HG03060 (cell line): ENCODE results near the gene EFNB2.

Experiments used
- ATAC-seq: cut with Tn5 transposase; IDR thresholded peaks from one replicate; pipeline ENCODE4 v1.9.1; 2021; ENCODE audit warnings: low read depth, moderate number of reproducible peaks; ENCODE audit not compliant: unreplicated experiment

The EFNB2 gene

DNA sequence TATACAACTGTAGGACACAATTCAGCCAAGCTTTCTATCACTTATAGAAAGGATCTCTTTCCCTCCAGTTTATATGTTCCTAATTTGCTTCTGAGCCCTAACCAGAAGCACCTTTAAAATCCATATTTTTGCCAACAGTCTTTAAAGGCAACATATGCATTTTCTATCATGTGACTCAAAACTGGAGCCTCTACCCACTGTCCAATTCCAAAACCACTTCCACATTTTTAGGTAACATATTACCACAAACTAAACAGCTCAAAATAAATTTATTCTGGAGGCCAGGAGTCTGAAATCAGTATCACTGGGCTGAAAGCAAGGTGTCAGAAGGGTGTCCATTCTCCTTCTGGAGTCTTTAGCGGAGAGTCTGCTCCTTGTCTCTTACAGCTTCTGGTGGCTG, 15.9 kb upstream of the EFNB2 start:
- ATAC-seq, result no peak

DNA sequence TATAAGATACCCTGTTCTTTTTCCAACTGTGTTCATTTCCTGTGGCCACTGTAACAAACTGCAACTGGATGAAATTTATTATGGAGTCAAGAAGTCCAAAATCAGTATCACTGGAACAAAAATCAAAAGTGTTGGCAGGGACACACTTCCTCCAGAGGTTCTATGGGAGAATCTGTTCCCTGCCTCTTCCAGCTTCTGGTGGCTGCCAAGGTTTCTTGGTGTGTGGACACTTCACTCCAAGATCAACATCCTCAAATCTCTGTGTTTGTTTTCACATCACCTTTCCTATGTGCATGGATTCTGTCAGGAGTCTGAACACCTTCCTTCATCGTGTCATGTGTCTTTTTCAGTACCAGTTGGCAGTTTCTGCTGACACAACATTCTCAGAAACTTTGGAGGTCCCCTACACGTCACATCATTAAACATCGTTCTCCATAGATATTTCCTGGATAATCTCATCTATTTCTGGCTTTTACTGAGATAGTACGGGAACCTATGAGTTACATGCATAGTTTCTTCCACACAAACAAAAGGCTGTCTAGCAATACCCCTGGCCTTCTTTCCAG, 15.2 kb upstream of the EFNB2 start:
- ATAC-seq, result no peak

DNA sequence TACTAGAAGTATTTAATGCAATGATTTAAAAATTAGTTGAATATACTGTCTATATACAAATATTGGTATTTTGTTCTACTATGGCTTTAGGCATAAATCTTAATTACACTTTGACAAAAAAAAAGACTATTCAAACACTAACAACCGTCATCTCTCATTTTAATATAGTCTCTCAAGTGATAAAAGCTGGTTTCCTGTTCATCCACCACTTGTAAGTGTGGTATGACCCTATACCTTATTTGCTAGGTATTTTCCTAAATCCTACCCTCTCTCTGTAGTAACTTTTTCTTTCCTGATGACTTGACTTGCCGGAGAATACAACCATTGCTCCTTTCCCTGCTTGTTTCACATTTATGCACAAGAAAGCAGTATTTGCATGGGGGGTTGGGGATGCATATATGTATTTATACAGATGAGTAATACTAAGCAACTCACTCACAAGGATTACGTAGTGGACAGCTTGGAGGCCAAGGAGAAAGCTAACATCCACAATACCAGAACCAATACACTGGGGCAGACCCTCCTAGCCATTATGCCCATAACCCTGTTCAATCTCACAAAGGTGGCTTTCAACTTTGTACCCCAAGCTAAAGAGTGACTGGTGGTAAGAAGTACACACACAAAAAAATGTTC, 12.7 kb upstream of the EFNB2 start:
- no peak for ATAC-seq

DNA sequence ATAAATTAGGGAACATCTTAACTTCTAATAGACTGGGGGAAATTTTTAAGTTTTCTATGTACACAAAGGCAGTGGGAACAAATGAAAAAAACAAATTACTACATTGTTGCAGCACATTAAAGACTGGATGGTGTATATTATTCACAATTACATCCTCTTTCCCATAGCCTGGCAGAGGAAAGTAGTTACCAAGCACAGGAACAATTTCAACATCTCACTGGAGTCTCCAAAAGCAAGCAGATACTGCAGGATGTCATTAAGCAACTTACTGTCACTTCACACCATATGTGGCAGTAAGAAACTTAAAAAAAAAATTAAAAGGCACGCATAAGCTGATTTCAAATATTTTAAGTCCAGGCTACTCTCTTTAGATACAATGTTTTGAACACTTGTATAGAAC, 6.4 kb upstream of the EFNB2 start:
- no peak for ATAC-seq

DNA sequence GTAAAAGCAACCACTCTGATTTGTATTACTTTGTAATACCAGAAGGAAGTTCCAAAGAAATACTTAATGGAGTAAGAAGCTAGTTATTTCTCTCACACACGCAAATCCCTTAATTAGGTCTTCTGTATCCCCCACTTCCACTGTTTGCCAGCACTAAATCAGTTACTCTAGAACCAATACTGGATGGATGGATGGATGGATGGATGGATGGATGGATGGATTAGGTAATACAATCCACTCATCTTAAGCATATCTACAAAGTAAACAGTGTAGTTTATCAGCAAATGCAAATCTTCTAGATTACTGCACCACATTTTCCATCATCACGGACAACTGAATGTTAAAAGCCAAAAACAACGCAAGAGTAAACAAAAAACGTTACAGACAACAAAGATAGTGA, 5.2 kb upstream of the EFNB2 start:
- ATAC-seq, result no peak

DNA sequence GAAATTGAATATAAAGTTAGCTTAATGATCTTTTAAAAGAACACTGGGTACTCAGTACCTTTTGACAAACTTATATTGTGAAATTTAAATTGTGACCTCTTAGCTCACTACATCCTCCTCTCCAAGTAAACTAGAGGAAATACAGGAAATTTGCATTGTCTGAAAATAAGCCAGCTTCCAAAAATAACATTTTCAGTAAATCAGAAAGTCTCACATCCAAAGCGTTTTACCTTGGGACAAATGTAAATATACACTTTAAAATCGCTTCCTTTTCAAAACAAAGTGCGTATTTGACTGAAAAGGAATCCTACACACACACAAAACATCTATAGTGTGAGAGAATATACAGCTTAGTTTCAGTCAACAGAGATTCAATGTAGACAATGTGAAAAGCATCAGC, 2.1 kb upstream of the EFNB2 start:
- ATAC-seq, result no peak

DNA sequence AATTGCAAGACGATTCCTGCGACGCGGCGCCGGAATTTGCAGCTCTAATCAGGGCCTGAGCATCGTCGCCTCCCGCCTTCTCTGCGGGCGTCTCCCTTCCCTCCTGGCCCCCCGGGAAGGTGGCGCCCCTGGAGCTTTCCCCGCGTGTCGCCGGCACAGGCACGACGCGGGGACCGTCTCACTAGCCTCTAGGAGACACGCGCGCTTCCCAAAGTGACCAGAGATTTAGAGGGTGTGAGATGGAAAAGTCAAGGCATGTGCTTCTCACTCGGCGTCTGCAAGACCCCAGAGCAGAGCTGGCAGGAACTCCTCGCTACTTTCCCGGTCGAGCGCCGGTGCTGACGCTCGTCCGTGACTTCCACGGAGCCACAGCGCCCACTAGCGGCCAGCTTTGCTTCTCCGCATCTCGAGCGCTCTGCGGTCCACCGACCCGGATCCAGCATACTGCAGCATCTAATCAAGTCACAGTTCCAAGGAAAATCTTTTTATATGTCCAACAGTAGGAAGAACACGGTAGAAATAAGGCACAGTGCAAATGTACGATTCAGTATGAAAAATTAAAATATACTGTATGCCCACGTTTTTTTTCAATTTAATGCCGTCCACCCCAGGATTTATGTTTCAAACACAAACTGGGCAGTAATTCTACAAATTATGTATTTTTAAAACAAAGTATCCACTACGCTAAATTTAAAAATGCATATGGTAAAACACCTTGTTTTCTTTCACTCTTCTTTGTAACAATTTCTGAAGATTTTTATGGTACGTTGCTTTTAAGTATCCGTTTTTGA, 977 bp upstream of the EFNB2 start:
- ATAC-seq, result peak; percentile 29

DNA sequence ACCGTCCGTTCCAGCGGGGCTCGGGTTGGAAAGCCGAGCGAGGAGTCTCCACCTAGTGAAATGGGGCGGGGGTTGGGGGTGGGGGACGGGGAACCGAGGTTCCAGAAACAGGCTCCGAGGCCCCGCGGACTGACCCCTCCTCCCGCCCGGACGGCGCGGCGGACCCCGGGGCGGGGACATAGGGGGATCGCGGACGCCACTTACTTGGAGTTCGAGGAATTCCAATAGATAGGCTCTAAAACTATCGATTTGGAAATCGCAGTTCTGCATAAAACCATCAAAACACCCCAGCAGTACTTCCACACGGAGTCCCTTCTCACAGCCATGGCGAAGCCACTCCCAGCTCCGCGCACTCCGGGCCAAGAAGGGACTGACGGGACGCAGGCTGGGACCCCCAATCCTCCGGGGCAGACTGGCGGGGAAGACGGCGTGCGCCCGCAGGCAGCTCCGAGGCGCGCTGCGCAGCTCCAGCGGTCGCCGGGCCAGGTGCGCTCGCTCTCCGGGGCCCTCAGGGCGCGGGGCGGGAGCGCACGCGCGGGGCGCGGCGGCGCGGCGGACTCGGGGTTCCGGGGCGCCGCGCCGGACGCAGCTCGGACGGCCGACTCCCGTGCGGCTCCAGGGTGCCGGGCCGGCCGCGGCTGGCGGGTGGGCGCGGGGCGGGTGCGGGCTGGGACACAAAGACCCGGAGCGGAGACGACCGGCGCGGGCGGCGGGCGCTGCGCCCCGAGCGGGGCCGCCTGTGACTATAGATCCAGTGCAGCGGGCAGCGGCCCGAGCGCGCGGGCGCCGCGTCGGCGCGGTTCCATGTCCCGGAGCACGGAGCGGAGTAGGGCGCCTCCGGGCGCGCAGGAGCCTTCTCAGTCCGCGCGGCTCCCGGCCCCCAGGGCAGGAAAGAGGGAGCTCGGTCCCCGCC, 567 bp downstream of the EFNB2 start:
- ATAC-seq, result peak; percentile 7

DNA sequence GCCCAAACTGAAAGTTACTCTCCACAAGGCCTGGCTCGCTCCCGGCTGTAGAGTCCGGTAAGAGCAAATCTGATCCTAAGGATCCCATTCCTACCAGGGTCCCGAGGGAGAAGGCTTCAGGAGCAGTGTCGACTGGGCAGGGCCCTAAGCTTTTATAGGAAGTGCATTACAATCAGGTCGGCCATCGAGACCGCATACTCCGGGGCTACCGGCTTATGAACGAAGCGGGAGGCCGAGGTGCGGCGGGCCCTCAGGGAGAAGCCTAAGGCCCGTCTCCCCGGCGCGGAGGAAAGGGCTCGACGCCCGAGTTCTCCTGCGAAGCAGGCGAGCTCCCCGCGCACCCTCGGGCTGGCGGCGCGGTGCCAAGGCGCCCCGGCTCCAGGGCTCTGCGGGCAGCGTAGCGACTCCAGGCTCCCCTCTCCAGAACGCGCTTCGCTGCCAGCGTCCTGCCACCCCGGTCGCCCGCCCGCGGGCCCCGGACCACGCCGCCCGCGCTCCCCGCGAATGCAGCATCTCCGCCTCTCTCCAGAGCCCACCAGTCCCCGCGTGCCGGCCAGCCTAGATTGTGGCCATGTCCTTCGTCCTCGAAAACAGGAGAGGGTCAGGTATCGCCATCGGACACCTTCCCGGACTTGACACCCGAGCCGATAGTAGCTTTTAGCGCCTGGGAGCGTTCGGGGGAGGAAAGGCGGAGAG, 1.4 kb downstream of the EFNB2 start:
- ATAC-seq, result no peak

DNA sequence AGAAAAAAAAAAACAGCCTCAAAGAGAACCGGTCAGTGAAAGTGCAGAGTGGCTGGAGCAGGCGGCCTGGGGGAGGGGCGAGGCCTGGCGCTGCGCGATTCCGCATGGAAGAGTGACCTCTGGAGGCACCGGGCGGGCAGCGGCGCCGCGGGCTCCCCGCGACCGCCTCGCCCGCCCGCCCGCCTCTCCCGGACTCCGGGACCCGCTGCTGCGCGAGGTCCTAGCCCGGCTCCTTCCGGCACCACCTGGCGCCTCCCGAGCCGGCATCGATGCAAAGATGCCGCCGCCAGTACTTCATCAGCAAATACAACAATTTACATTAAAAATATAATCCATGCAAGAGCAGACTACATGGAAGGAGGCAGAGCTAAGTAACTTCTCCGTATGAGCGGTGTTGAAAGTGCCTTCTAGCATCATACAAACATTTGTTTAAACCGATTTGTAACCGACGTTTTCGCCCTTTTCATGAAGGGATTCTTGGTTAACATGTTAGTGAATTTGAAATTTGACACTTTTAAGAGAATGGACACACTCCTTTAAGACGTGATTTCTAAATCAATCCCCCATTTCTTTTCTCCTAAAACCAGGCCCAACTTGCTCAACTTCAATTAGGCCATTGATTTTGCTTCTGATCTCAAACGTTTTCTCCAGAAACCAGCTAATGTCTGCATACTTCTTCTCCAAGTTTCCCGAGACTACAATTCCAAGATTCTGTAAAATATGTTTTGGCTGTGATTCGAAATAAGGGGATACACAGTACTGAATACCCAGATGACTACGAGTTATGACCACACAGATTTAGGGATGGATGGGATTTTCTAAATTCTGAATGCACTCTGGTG, 2.1 kb downstream of the EFNB2 start:
- ATAC-seq, result no peak

DNA sequence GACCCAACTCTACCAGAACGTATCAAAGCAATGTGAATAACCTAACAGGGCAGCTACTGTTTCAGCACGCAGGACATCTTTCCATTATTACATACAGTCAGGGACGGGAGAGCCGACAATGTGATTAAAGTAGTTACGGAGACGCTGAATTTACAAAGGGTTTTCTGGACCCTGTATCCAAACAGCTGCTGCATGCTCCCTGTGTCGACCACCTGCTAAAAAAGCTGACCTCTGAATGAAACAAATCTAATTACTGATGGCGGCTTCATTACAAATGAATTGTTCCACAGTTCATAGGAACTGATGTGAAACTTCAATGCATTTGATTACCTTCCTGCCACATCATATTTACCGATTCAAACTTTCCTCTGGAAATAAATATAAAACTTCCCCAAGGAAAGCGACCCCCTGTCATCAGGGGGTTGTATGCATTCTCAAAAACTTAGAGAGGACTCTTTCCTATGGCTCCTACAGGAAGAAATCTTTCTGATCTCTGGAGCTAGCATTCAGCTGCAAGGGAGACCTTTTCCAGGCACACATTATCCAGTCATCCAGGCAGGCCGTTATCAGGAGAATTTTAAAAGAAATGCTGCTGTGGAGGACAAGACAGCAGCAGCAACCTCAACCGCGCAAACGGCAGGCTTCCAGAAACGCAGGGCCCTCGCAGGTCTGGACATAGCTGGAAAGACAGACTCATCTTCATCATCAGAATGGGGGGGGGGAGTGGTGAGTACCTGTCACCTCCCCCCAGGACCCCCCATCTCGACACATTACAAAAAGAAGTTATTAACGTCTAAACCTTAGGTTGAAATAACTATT, 3.1 kb downstream of the EFNB2 start:
- ATAC-seq, result no peak

DNA sequence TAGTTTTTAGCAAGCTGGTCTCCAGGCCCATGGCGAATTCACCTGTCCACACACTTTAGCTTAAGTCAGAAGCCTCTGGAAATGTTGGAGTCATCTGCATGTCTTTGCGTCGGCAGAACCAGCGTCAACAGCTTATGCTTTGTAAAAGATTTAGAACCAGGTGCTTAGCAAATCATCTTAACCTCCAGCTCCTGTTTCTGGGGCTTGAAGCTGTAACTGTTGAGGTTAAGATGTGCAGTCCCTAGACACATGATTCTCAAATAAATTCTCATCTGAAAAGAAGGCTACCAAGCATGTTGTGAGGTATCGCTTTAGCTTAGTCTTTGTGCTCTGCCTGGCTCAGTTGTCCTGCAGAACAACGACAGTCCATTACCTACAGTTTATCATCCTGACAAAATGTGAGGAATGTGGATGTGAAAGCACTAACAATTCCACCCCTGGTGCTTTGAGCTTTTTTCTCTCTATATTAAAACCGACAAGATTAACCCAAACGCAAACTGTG, 4.4 kb downstream of the EFNB2 start:
- no peak for ATAC-seq

DNA sequence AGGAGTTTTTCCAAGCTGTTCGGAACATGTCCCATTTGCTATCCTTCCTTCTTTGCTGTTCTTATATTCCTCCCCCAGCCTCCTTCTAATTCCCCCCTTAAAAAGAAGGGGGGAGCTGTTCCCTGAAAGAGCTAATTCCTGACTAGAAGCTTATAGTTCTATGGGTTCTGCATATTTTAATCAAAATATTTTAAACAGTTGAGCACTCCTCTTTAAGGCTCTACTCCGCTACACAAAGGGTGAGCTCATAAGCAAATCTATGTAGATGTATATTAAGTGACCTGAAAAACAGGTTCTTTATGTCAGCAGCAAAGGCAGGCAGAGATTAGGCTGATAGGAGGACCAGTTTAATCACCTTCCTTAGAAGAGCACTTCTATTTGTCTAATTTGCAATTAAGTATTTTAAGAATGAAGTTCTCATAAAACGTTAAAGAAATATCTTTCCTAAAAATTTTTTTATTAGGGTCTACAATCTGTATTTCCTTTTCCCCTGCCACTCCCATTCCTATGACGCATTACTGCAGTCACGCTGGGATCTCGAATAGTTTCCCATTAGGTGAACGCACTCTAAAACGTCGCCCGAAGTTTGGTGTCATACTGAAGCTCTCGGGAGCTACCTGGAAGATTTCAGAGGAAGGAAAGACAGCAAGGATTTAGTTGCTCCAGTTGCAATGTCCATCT, 5.2 kb downstream of the EFNB2 start:
- no peak for ATAC-seq

DNA sequence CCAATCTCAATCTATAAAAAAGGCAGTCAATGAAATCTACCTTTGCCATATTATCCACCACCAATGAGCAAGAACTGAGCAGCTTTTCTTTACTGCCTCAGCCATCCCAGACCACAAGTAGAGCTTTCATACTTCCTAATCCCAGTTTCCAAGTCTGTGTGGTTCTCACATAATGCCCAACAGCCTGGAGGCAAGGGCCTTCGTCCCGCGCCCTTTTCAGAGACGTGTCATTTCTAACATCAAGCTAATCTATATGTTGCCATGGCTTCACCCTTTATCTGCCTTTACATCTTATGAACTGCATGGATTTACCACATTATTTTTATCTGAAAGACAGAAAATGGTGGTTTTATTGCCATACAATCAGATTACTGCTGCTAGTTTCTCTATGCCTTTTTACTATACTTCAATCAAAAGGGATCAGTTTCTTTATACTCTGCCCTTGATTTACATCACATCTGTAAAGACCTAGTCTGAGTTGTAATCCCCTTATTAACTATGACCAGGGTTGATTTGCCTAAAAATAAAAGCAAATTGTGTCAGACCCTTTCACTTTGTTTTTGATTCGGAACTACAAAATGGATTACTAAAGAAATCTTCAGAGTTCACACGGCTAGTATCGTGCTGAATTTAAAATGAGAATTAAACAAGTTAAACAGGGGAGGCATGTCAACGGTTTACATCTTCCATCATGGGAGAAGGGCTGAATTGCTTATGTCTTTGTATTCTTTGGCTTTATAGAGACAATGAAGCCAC, 5.9 kb downstream of the EFNB2 start:
- no peak for ATAC-seq

DNA sequence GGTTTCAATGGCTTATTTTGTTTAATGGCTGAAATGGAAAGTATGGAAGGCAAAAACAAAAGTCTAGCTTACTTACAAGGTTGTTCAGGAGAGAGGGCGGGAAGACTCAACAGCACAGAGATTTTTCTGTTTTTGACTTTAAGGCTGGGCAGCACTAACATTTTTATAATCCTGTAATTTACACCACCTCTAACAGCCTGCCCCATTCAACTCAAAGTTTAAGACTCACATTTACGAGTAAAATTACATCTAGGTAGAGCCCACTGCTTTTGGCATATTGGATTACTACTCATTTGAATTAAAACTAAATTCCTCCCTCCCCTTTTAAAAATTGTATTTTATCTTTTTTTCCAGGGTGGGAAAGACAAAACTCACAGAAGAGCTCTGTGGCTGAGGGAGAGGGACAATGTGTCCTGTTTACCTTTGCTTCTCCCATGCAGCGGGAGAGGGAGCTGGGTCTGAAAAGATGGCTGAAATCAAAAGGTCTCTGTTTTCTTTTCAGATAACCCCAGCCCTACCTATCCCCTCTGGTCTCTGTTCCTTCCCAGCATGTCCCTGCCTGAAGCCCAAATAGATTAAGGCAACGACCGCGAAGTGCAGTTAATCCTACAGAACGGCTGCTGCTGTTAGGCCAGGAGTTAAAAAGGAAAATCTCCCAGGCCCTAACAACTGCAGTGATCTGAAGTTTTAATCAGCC, 6.6 kb downstream of the EFNB2 start:
- no peak for ATAC-seq

DNA sequence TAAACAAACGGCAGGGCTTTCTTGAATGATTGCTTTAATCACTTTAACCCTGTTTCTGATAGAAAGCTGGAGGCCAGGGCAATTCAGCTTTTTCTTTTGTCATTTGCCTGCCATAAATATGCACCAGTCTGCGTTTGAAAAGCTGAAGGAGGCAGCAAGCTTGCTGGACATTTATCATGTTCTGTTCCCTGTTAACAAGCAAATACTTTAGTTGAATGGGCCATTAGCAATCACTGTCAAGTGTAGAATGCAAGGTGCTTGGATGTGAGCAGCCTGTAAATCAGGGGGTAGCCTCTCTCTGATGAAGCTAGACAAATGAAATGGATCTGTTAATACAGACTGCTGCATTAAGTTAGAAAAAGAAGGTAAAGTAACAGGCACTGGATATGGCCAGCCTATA, 7.6 kb downstream of the EFNB2 start:
- no peak for ATAC-seq

DNA sequence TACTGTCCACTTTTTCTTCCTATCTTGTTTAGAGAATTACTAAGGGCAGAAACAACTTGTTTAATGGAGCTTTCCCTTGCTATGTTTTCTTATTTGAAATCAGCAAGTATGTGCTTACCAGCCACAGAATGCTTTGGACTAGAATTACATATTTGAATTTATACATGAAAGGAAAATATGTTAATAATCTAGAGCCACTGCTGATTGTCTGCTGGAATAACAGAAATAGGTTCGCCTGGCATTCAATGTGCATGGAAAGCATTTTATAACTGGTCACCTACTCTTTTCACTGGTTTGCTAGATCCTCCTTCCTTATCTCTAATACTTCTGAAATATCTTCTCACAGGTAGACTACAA, 8.0 kb downstream of the EFNB2 start:
- ATAC-seq, result no peak
